Stimulated activated CD4-positive, alpha-beta T cell treated with anti-CD3 and anti-CD28 coated beads, Interleukin-12 subunit alpha, Interleukin-12 subunit beta, amount 100 ng/mL, for 24 hours (primary cell): ENCODE results near the gene RHO.

Source experiments
- DNase-seq, 2 experiments: peaks; one replicate each; pipeline ENCODE4 v3.0.0-alpha.2; 2020; ENCODE audit warnings: low read depth in 2 of 2

Gene RHO

DNA sequence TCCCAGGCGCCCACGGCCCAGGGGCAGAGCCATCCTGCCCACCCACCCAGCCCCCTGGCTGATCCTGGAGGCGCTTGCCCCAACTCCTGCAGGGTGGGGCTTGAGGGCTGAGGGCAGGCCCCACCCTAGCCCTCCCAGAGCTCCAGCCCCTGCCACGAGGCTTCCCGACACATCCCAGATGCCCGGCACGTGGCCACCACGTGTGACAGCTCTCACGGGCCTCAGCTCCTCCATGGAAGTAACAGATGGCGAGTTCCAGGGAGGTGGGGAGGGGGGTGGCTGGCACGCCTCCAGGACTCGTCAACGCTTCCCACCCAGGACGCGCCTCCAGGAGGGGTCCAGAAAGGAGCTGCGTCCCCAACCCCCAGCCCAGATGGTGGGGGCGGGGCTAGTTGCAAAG, 48.9 kb downstream of the RHO start:
- DNase-seq: no peak

DNA sequence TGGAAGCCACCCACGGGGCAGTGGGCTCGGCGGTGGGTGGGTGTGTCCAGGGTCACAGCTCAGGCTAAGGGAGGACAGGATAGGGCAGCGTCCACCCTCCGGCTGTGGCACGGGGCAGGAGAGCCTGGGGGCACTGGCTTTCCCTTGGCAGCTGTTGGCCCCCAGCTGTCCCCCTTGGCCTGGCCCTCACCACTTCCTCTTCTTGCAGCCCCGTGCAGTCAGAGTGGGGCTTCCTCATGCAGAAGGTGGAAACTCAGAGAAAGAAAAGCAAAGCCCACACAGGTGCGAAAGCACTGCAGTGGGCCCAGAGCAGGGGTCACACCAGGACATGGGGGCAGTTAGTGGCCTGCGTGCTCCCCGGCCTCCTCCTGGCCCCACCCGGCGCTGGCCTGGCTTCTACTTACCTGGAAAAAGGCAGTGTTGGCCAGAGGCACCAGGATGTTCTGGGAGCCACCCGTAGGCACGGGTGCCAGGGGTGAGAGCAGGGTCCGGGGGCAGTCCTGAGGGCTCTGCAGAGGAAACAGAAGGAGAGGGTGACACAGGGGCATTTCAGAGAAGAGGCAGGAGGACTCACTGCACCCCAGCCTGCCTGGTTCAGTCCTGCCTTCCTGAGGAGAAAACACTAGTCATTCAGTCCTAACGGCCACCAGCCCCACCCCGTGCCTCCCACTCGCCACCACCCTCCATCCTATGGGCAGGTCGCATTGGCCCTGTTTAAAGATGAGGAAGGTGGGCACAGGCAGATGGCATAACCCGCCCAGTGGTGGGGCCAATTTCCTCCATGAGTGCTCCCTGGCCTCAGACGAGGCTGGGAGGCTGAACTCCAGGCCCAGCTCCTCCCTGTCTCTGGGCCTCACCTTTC, 49.7 kb downstream of the RHO start:
- no peak for DNase-seq

DNA sequence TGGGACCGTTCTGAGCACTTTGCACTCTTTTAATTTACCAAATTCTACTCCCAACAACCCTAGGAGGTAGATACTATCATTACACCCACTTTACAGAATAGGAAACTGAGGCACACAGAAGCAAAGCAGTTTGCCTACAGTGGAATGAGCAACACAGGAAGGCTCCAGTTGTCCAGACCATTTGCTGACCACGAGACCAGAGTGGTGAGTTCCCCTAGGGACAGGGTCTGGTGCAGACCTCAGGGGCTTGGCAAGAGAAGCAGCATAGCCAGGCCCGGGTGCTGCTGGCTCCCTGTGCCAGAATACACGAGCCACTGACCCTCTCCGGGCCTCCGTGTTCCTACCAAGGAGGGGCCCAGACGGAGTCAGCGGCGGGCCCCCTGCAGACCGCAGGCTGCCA, 51.6 kb downstream of the RHO start:
- no peak for DNase-seq

DNA sequence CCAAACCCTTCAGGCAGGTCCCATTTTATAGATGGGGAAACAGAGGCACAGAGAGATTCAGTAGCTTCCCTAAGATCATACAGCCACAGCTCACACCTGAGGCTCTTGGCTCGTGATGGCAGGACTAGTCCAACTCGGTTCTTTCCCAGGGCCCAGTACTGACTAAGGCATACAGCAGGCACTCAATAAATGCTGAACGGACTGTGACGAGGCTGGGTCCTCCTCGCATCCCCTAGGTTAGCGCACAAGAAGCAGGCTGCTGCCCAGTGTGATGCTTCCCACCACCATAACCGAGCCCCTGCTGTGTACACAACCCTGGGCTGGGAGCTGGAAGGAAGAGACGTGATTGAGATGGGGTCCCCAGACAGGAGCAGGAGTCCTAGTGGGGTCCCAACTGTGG, 53.2 kb downstream of the RHO start:
- DNase-seq: no peak

DNA sequence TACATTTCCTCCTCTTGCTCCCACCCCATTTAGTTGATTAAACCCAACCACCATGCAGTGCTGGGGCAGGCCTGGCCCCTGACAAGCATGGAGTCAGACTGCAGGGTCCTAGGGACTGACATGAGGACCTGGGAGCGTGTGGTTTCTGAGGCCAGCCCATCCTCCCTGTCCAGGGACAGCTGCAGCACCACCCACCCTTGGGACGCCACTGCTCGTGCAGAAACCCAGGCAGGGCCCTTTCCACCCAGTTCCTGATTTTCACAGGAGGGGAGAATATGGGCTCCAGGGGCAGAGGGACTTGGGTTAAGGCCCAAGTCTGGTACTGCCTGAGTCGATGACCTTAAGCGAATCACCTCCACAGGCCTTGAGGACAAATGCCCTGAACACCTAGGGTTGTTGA, 54.4 kb downstream of the RHO start:
- no peak for DNase-seq

DNA sequence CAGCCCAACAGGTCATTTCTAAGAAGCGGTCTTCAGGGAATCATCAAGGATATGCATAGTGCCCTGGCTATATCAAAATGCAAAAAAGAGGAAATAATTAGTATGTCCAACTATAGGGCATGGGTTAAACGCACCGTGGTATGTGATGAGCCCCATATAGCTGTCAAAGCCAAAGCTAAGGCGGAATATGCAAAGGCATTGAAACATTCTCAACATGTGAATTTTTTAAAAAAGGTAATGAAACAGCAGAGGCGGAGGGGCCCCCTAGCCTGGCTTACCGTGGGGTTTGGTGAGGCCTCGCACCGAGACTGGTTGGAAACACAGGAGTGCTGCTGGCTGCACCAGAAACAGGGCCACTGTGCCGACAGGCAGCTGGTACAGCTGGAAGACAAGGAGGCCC, 54.9 kb downstream of the RHO start:
- DNase-seq: no peak

DNA sequence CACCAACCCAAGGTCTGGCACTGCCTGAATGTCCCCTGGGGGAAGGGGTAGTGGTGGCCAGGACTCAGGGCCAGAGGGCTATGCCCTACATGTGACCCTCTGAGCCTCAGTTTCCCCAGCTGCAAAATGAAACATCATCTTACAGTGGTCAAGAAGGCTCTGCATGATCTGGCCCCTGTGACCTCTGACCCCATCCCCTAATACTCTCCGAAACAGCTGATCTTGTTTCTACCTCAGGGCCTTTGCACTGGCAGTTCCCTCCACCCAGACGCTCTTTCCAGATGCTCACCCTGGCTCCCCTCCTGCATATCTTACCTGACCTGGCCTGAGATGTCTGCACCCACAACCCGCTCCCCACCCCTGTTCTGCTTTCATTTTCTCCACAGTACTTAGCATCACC, 56.2 kb downstream of the RHO start:
- no peak for DNase-seq
